Measurements from ENCODE around the gene LRBA. TPM values are rescaled to one million over a fixed set of nuclear protein-coding genes. Genes with fewer than 3 reads are reported as not detected.

The LRBA gene
- total and polyA plus RNA-seq, 9 of the 15 experiments (the other 6 are each of a cell fraction or from before 2014, with no cell fraction given), result 24.2 to 88.7 (median 59.7) TPM

DNA sequence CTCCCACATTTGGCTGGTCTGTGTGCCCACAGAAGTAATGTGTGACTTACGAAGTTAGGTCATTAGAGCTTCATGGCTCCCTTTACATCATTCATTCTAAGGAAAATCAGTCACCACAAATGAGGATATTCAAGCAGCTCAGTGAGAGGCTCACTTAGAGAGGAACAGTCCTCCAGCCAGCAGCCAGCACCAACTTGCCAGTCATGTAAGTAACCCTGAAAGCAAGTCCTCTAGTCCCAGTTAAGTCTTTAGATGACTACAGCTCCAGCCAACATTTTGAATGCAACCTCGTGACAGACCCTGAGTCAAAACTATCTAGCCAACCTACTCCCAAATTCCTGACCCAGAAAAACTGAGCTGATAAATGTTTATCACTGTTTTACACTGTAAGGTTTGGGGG, 71.3 kb downstream of the LRBA start:
- DNase-seq (ENCODE audit: extremely low read depth in 1 of 4, low spot score in 3 of 4), result peak in 1 of 4 experiments; percentile 74
- TF ChIP-seq LCOR (CRISPR knock-in tag; IDR thresholded peaks at IDR 0.05), result 0 out of 2 replicates have a peak, but pooled peaks have one; percentile 19
- TF ChIP-seq DMBX1 (CRISPR knock-in tag; IDR thresholded peaks at IDR 0.05; ENCODE audit: borderline replicate concordance), result peak; percentile 33; the same call in 1 of the 2 replicates
- TF ChIP-seq, protein P1, sequence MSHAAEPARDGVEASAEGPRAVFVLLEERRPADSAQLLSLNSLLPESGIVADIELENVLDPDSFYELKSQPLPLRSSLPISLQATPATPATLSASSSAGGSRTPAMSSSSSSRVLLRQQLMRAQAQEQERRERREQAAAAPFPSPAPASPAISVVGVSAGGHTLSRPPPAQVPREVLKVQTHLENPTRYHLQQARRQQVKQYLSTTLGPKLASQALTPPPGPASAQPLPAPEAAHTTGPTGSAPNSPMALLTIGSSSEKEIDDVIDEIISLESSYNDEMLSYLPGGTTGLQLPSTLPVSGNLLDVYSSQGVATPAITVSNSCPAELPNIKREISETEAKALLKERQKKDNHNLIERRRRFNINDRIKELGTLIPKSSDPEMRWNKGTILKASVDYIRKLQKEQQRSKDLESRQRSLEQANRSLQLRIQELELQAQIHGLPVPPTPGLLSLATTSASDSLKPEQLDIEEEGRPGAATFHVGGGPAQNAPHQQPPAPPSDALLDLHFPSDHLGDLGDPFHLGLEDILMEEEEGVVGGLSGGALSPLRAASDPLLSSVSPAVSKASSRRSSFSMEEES (CRISPR knock-in tag; IDR thresholded peaks at IDR 0.05), result 0 out of 2 replicates have a peak, but pooled peaks have one; percentile 41
- TF ChIP-seq MYBL2 (IDR thresholded peaks at IDR 0.05; ENCODE audit: low read depth), result peak; percentile 37; the same call in 1 of the 2 replicates
- TF ChIP-seq MYBL2 (CRISPR knock-in tag; IDR thresholded peaks at IDR 0.05; ENCODE audit: borderline replicate concordance), result no peak
- TF ChIP-seq, protein P2, sequence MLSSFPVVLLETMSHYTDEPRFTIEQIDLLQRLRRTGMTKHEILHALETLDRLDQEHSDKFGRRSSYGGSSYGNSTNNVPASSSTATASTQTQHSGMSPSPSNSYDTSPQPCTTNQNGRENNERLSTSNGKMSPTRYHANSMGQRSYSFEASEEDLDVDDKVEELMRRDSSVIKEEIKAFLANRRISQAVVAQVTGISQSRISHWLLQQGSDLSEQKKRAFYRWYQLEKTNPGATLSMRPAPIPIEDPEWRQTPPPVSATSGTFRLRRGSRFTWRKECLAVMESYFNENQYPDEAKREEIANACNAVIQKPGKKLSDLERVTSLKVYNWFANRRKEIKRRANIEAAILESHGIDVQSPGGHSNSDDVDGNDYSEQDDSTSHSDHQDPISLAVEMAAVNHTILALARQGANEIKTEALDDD (IDR thresholded peaks at IDR 0.05), result peak; percentile 100
- TF ChIP-seq ZNF24 (IDR thresholded peaks at IDR 0.05), result peak; percentile 92
- TF ChIP-seq SNIP1 (IDR thresholded peaks at IDR 0.05; ENCODE audit: low read depth), result no peak
- TF ChIP-seq CBFA2T3 (IDR thresholded peaks at IDR 0.05), result peak; percentile 51
- TF ChIP-seq ZNF77 (CRISPR knock-in tag; IDR thresholded peaks at IDR 0.05), result no peak
- TF ChIP-seq MCM7 (IDR thresholded peaks at IDR 0.05), result no peak
- TF ChIP-seq, protein P3, sequence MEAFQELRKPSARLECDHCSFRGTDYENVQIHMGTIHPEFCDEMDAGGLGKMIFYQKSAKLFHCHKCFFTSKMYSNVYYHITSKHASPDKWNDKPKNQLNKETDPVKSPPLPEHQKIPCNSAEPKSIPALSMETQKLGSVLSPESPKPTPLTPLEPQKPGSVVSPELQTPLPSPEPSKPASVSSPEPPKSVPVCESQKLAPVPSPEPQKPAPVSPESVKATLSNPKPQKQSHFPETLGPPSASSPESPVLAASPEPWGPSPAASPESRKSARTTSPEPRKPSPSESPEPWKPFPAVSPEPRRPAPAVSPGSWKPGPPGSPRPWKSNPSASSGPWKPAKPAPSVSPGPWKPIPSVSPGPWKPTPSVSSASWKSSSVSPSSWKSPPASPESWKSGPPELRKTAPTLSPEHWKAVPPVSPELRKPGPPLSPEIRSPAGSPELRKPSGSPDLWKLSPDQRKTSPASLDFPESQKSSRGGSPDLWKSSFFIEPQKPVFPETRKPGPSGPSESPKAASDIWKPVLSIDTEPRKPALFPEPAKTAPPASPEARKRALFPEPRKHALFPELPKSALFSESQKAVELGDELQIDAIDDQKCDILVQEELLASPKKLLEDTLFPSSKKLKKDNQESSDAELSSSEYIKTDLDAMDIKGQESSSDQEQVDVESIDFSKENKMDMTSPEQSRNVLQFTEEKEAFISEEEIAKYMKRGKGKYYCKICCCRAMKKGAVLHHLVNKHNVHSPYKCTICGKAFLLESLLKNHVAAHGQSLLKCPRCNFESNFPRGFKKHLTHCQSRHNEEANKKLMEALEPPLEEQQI (IDR thresholded peaks at IDR 0.05), result 0 out of 2 replicates have a peak, but pooled peaks have one; percentile 28
- TF ChIP-seq L3MBTL2 (IDR thresholded peaks at IDR 0.05), result 0 out of 2 replicates have a peak, but pooled peaks have one; percentile 15
- TF ChIP-seq, protein P4, sequence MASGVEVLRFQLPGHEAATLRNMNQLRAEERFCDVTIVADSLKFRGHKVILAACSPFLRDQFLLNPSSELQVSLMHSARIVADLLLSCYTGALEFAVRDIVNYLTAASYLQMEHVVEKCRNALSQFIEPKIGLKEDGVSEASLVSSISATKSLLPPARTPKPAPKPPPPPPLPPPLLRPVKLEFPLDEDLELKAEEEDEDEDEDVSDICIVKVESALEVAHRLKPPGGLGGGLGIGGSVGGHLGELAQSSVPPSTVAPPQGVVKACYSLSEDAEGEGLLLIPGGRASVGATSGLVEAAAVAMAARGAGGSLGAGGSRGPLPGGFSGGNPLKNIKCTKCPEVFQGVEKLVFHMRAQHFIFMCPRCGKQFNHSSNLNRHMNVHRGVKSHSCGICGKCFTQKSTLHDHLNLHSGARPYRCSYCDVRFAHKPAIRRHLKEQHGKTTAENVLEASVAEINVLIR (CRISPR knock-in tag; IDR thresholded peaks at IDR 0.05), result no peak
- TF ChIP-seq CC2D1A (IDR thresholded peaks at IDR 0.05), result 0 out of 2 replicates have a peak, but pooled peaks have one; percentile 33
- TF ChIP-seq, protein P5, sequence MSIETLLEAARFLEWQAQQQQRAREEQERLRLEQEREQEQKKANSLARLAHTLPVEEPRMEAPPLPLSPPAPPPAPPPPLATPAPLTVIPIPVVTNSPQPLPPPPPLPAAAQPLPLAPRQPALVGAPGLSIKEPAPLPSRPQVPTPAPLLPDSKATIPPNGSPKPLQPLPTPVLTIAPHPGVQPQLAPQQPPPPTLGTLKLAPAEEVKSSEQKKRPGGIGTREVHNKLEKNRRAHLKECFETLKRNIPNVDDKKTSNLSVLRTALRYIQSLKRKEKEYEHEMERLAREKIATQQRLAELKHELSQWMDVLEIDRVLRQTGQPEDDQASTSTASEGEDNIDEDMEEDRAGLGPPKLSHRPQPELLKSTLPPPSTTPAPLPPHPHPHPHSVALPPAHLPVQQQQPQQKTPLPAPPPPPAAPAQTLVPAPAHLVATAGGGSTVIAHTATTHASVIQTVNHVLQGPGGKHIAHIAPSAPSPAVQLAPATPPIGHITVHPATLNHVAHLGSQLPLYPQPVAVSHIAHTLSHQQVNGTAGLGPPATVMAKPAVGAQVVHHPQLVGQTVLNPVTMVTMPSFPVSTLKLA (conservative IDR thresholded peaks at IDR 0.05), result 0 out of 4 replicates have a peak, but pooled peaks of 1 of the 2 experiments have one; percentile 26

More for the DNA sequence above, 71.3 kb downstream of the LRBA start:
- H3K27ac ChIP-seq (ENCODE audit: extremely low read depth, low read depth, low read length), result peak overlapping the region; percentile 79
- peak overlapping the region; percentile 5 to 63; a peak in 3 of 4 replicates for H3K9ac ChIP-seq (ENCODE audit: insufficient read depth in 1 of 2, low read depth in 2 of 2, low read length in 2 of 2)
- 20% methylated on average over 2 of the region's 2 CpGs for WGBS (ENCODE audit: insufficient coverage, low coverage, missing lambda C conversion rate)
- peak; percentile 82 for FAIRE-seq
- CTCF ChIA-PET (ENCODE audit: low intra/inter-chr PET ratio), result no interaction called here
- POLR2A ChIA-PET, result interaction anchor here (0.7 to 2.1 kb wide), 3 partner anchors 13 to 18 kb away, joined by 3 to 7 read pairs (median 3); no protein-coding TSS in a partner anchor
- H4K20me1 ChIP-seq (replicated peaks; ENCODE audit: control insufficient read depth, insufficient read depth, low read length), result no peaks in the 10 kb centered on the region
- peaks cover 92% of the 10 kb centered on the region for H3K79me2 ChIP-seq (ENCODE audit: control insufficient read depth, insufficient read depth, low read length)
- H2AFZ ChIP-seq (ENCODE audit: low read depth, low read length), result peak overlapping the region; percentile 60
- peak overlapping the region; percentile 76 for H3K4me2 ChIP-seq (ENCODE audit: insufficient read depth, low read length)
- intact Hi-C loops (cut with micrococcal nuclease), result loop anchor here (2.0 kb wide), 1 partner anchor 69 kb away; no protein-coding TSS in a partner anchor
- H3K4me1 ChIP-seq (replicated peaks in 1 of 2; ENCODE audit: control insufficient read depth in 2 of 2, insufficient read depth in 2 of 2, low read length in 2 of 2), result peaks cover 3 to 10% of the 10 kb centered on the region in 2 experiments; a peak in 4 of 5 replicates
- no peaks in the 10 kb centered on the region; the same call in 2 of the 3 replicates for H3K36me3 ChIP-seq (ENCODE audit: control insufficient read depth, insufficient read depth, low read length)
- no peaks in the 10 kb centered on the region for H3K9me3 ChIP-seq (replicated peaks; ENCODE audit: control insufficient read depth, insufficient read depth, low read depth, low read length)
- no TSS peak for BruUV-seq (replicated peaks)
- no peaks in the 10 kb centered on the region for H3K27me3 ChIP-seq (ENCODE audit: control insufficient read depth in 2 of 2, insufficient read depth in 2 of 2, low read length in 2 of 2)
- H3K9me1 ChIP-seq (ENCODE audit: control insufficient read depth, insufficient read depth, low read length), result no peaks in the 10 kb centered on the region
- H3K4me3 ChIP-seq, result no peak overlapping the region
- in situ Hi-C loops (cut with MboI), result no loop called here
- peak; percentile 70 for ATAC-seq

All from K562 (cell line).